Liver (tissue), 9 donors: ENCODE results near the gene SGPL1. TPM values are rescaled to one million over a fixed set of nuclear protein-coding genes. Genes with fewer than 3 reads are reported as not detected.

ENCODE experiments used
- DNase-seq: peaks from one replicate; pipeline ENCODE4 v3.0.0-alpha.2; 2017; ENCODE audit warnings: low spot score
- H3K27ac ChIP-seq, 2 donors: one replicate each; pipeline ENCODE4 v1.7.0; 2013; ENCODE audit warnings: inconsistent platforms in 2 of 2, low read length in 2 of 2, control low read depth in 1 of 2, low read depth in 1 of 2, mild to moderate bottlenecking in 1 of 2
- H3K27me3 ChIP-seq, 4 donors: one replicate each; pipeline versions ENCODE4 v1.6.1 to v1.7.0; 2013; ENCODE audit warnings: low read length in 3 of 4, inconsistent platforms in 1 of 4, mild to moderate bottlenecking in 1 of 4, moderate library complexity in 1 of 4; ENCODE audit not compliant: control insufficient read depth in 4 of 4, insufficient read depth in 4 of 4
- H3K36me3 ChIP-seq, 4 donors: one replicate each; pipeline versions ENCODE4 v1.6.1 to v1.7.0; 2013; ENCODE audit warnings: low read length in 3 of 4, mild to moderate bottlenecking in 3 of 4, low read depth in 1 of 4, moderate library complexity in 1 of 4; ENCODE audit not compliant: control insufficient read depth in 4 of 4, insufficient read depth in 3 of 4
- H3K4me1 ChIP-seq, 4 donors: one replicate each; pipeline versions ENCODE4 v1.6.1 to v1.7.0; 2013; ENCODE audit warnings: low read length in 3 of 4, mild to moderate bottlenecking in 3 of 4, moderate library complexity in 1 of 4; ENCODE audit not compliant: control insufficient read depth in 4 of 4, insufficient read depth in 4 of 4
- H3K4me3 ChIP-seq, 3 donors: one replicate each; pipeline versions ENCODE4 v1.6.1 to v1.7.0; 2013; ENCODE audit warnings: low read length in 3 of 3, control low read depth in 1 of 3, low read depth in 1 of 3, mild to moderate bottlenecking in 1 of 3
- H3K9ac ChIP-seq, 2 donors: one replicate each; pipeline ENCODE4 v1.7.0; 2013; ENCODE audit warnings: low read length in 2 of 2, mild to moderate bottlenecking in 2 of 2, moderate library complexity in 2 of 2, control low read depth in 1 of 2, low read depth in 1 of 2
- H3K9me3 ChIP-seq, 4 donors: one replicate each; pipeline versions ENCODE4 v1.6.1 to v1.7.0; 2013; ENCODE audit warnings: low read length in 3 of 4; ENCODE audit not compliant: control insufficient read depth in 4 of 4
- ATF3 ChIP-seq: IDR thresholded peaks from 2 replicates; pipeline ENCODE4 v1.6.1; 2016; ENCODE audit warnings: antibody characterized with exemption
- CTCF ChIP-seq: fragments of 150-350 bp; IDR thresholded peaks from 2 replicates; pipeline ENCODE4 v1.5.1; 2017; ENCODE audit warnings: improper control_type of control experiment, low read depth, low read length; ENCODE audit not compliant: missing input control
- EGR1 ChIP-seq, 2 donors: IDR thresholded peaks; 2 replicates each; pipeline ENCODE4 v1.6.1; 2016 to 2018; ENCODE audit warnings: antibody characterized with exemption in 2 of 2, low read depth in 2 of 2
- FOXA1 ChIP-seq: IDR thresholded peaks from 2 replicates; pipeline ENCODE4 v1.6.1; 2016; ENCODE audit warnings: antibody characterized with exemption
- HNF4G ChIP-seq: IDR thresholded peaks from 2 replicates; pipeline ENCODE4 v1.6.1; 2016; ENCODE audit warnings: antibody characterized with exemption
- JUND ChIP-seq, 2 donors: IDR thresholded peaks; 2 replicates each; pipeline ENCODE4 v1.6.1; 2016; ENCODE audit warnings: antibody characterized with exemption in 2 of 2
- RAD21 ChIP-seq, 2 donors: IDR thresholded peaks; 2 replicates each; pipeline ENCODE4 v1.6.1; 2016; ENCODE audit warnings: antibody characterized with exemption in 2 of 2, mild to moderate bottlenecking in 2 of 2
- RXRA ChIP-seq, 2 donors: IDR thresholded peaks; 2 replicates each; pipeline ENCODE4 v1.6.1; 2017 to 2018; ENCODE audit warnings: antibody characterized with exemption in 2 of 2, mild to moderate bottlenecking in 1 of 2
- SP1 ChIP-seq: IDR thresholded peaks from 2 replicates; pipeline ENCODE4 v1.6.1; 2018; ENCODE audit warnings: antibody characterized with exemption, mild to moderate bottlenecking
- TAF1 ChIP-seq: conservative IDR thresholded peaks from 2 replicates; pipeline ENCODE4 v1.6.1; 2016; ENCODE audit warnings: antibody characterized with exemption, mild to moderate bottlenecking
- ZBTB33 ChIP-seq: IDR thresholded peaks from 2 replicates; pipeline ENCODE4 v1.6.1; 2016; ENCODE audit warnings: antibody characterized with exemption
- WGBS: extraction: QIAGEN DNeasy Blood & Tissue Kit; methylation state at CpG from one replicate; pipeline ENCODE4 v1.1.7; 2013; 5-methylcytosine and 5-hydroxymethylcytosine counted together
- polyA plus RNA-seq, 2 donors: library from polyadenylated mRNA; stranded (reverse) in 1 of 2; unstranded in 1 of 2; fragments of 200-250 nt in 1 of 2; fragments of >200 nt in 1 of 2; fragmentation: Nextera tagmentation in 1 of 2; extraction: Ambion mirVana in 1 of 2; gene quantifications; one replicate each; pipeline versions ENCODE4 v1.2.1 to v1.2.3, GENCODE V29; 2013 to 2015
- total RNA-seq, 2 donors: library from RNA; depleted of rRNA; stranded (reverse); fragments of >200 nt; gene quantifications; one replicate each; pipeline ENCODE4 v1.2.3, GENCODE V29; 2014
- TF ChIP-seq, protein P1 (sequence below): IDR thresholded peaks from 2 replicates; pipeline ENCODE4 v1.6.1; 2016; ENCODE audit warnings: antibody characterized with exemption, mild to moderate bottlenecking
- donor health status: healthy.
- donor health status: healthy.
- donor health status: healthy.
- donor health status: healthy.
- donor health status: healthy.

The SGPL1 gene
- total and polyA plus RNA-seq, 4 donors: 11.8 to 37.1 (median 16.8) TPM

DNA sequence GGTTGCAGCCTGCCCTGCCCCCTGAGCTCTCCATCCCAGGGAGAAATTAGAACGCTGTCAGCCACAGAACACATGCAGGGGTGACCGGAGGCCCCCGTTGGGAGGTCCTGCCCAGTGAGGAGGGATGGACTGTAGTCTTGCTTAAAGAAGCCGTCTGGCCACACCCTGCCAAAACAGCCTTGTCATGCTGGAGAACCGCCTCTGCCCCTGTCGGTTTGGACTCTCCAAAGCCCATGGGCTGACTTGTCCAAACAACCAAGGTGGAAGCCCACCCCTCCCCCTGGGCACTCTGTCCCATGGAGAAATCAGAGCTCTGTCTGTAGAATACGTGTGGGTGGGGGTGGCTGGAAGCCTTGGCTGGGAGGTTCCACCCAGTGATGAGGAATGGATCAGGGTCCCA lies 17.9 kb upstream of the SGPL1 start:
- H3K27ac ChIP-seq: no peak overlapping the region
- no peaks in the 10 kb centered on the region for H3K4me1 ChIP-seq
- H3K36me3 ChIP-seq: no peaks in the 10 kb centered on the region
- no peak overlapping the region for H3K4me3 ChIP-seq
- H3K9me3 ChIP-seq: no peaks in the 10 kb centered on the region
- no peaks in the 10 kb centered on the region for H3K27me3 ChIP-seq
- TF ChIP-seq JUND (IDR thresholded peaks at IDR 0.05) (no peak), HNF4G (no peak)
- DNase-seq: no peak
- no peak overlapping the region for H3K9ac ChIP-seq
- WGBS: 84% methylated on average over 7 of the region's 7 CpGs

DNA sequence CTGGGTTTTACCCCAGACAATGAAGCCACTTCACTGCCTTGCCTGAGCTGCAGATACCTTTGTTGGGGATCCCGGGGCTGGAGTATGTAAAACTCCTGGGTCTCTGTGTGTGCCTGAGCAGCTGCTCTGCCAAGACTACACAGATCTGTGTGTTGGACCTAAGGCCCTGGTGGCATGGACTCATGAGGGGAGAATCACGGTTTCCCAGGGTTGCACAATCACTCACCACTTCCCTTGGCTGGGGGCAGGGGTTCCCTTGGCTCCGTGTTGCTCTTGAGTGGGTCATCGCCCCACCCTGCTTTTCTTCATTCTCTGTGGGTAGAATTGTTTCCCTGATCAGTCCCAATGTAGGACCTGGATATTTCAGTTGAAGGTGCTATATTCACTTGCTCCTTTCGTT lies 16.6 kb upstream of the SGPL1 start:
- Histone ChIP-seq H3K4me1 (no peaks in the 10 kb centered on the region), H3K9me3 (no peaks in the 10 kb centered on the region), H3K36me3 (no peaks in the 10 kb centered on the region), H3K27ac (no peak overlapping the region), H3K9ac (no peak overlapping the region), H3K4me3 (no peak overlapping the region), H3K27me3 (no peaks in the 10 kb centered on the region)
- 66% methylated on average over 5 of the region's 5 CpGs for WGBS
- no peak for TF ChIP-seq CTCF
- TF ChIP-seq SP1: no peak
- no peak for TF ChIP-seq TAF1
- TF ChIP-seq RAD21 (IDR thresholded peaks at IDR 0.05): no peak
- no peak for TF ChIP-seq JUND (IDR thresholded peaks at IDR 0.05)
- TF ChIP-seq EGR1 (IDR thresholded peaks at IDR 0.05; ENCODE audit: low read depth in 2 of 2): no peak
- TF ChIP-seq ATF3: no peak
- TF ChIP-seq RXRA (IDR thresholded peaks at IDR 0.05): no peak
- no peak for DNase-seq

DNA sequence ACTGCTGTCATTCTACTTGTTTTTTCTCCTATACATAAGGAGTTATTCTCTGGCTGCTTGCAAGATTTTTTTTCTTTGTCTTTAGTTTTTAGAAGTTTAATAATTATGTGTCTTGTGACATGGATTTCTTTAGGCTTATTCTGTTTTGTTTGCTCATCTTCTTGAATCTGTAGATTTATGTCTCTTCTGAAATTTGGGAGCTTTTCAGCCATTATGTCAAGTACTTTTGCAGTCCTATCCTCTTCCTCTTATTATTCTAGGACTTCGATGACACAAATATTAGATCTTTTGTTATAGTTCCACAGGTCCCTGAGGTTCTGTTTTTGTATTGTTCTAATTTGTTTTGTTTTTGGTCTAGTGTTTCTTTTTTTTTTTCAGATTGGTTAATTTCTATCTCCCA lies 13.9 kb upstream of the SGPL1 start:
- Histone ChIP-seq H3K36me3 (no peaks in the 10 kb centered on the region), H3K9me3 (no peaks in the 10 kb centered on the region), H3K9ac (no peak overlapping the region), H3K4me1 (no peaks in the 10 kb centered on the region), H3K27me3 (no peaks in the 10 kb centered on the region), H3K4me3 (no peak overlapping the region), H3K27ac (no peak overlapping the region)
- TF ChIP-seq ATF3: no peak
- no peak for TF ChIP-seq FOXA1
- TF ChIP-seq, protein P1, sequence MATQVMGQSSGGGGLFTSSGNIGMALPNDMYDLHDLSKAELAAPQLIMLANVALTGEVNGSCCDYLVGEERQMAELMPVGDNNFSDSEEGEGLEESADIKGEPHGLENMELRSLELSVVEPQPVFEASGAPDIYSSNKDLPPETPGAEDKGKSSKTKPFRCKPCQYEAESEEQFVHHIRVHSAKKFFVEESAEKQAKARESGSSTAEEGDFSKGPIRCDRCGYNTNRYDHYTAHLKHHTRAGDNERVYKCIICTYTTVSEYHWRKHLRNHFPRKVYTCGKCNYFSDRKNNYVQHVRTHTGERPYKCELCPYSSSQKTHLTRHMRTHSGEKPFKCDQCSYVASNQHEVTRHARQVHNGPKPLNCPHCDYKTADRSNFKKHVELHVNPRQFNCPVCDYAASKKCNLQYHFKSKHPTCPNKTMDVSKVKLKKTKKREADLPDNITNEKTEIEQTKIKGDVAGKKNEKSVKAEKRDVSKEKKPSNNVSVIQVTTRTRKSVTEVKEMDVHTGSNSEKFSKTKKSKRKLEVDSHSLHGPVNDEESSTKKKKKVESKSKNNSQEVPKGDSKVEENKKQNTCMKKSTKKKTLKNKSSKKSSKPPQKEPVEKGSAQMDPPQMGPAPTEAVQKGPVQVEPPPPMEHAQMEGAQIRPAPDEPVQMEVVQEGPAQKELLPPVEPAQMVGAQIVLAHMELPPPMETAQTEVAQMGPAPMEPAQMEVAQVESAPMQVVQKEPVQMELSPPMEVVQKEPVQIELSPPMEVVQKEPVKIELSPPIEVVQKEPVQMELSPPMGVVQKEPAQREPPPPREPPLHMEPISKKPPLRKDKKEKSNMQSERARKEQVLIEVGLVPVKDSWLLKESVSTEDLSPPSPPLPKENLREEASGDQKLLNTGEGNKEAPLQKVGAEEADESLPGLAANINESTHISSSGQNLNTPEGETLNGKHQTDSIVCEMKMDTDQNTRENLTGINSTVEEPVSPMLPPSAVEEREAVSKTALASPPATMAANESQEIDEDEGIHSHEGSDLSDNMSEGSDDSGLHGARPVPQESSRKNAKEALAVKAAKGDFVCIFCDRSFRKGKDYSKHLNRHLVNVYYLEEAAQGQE: no peak
- no peak for TF ChIP-seq RAD21 (IDR thresholded peaks at IDR 0.05)
- TF ChIP-seq SP1: no peak
- no peak for TF ChIP-seq RXRA (IDR thresholded peaks at IDR 0.05)
- no peak for TF ChIP-seq ZBTB33
- no peak for TF ChIP-seq CTCF
- TF ChIP-seq HNF4G: no peak
- no peak for TF ChIP-seq JUND (IDR thresholded peaks at IDR 0.05)
- DNase-seq: no peak
- 90% methylated on average over 1 of the region's 1 CpG for WGBS
